Spleen (tissue), 11 donors: ENCODE measurements around the gene DCAF5. TPM values are rescaled to one million over a fixed set of nuclear protein-coding genes. Genes with fewer than 3 reads are reported as not detected.

Experiments
- DNase-seq: peaks from one replicate; pipeline ENCODE4 v3.0.0-alpha.2; 2020
- H3K27ac ChIP-seq, 8 donors: fragments of 200-600 bp; sonication (generic) in 7 of 8; 1 replicate in 4 of 8; 2 replicates in 4 of 8; pipeline versions ENCODE4 v1.5.0 to v1.8.0; 2016 to 2021; ENCODE audit warnings: inconsistent platforms in 4 of 8, mild to moderate bottlenecking in 4 of 8, moderate library complexity in 1 of 8
- H3K27me3 ChIP-seq, 7 donors: fragments of 200-600 bp; sonication (generic) in 6 of 7; replicated peaks in 1 of 7; 1 replicate in 4 of 7; 2 replicates in 3 of 7; pipeline versions ENCODE4 v1.5.0 to v1.8.0; 2016 to 2021; ENCODE audit warnings: inconsistent platforms in 3 of 7, mild to moderate bottlenecking in 1 of 7
- H3K36me3 ChIP-seq, 6 donors: fragments of 200-600 bp; sonication (generic) in 5 of 6; 1 replicate in 4 of 6; 2 replicates in 2 of 6; pipeline versions ENCODE4 v1.5.0 to v1.8.0; 2016 to 2021; ENCODE audit warnings: inconsistent platforms in 2 of 6
- H3K4me1 ChIP-seq, 6 donors: fragments of 200-600 bp; sonication (generic) in 5 of 6; 1 replicate in 3 of 6; 2 replicates in 3 of 6; pipeline versions ENCODE4 v1.5.0 to v1.8.0; 2016 to 2021; ENCODE audit warnings: inconsistent platforms in 3 of 6
- H3K4me3 ChIP-seq, 8 donors: fragments of 200-600 bp; sonication (generic) in 7 of 8; 1 replicate in 4 of 8; 2 replicates in 4 of 8; pipeline versions ENCODE4 v1.5.0 to v1.8.0; 2016 to 2021; ENCODE audit warnings: inconsistent platforms in 4 of 8, mild to moderate bottlenecking in 4 of 8, moderate library complexity in 2 of 8
- H3K9me3 ChIP-seq, 8 donors: fragments of 200-600 bp; sonication (generic) in 7 of 8; 1 replicate in 4 of 8; 2 replicates in 4 of 8; pipeline versions ENCODE4 v1.5.0 to v1.8.0; 2016 to 2021; ENCODE audit warnings: inconsistent platforms in 4 of 8
- CTCF ChIP-seq, 11 experiments: fragments of 200-600 bp in 7 of 11; fragments of 450-650 bp in 4 of 11; sonication (generic) in 4 of 11; IDR thresholded peaks in 8 of 11; conservative IDR thresholded peaks in 3 of 11; 1 replicate in 7 of 11; 2 replicates in 4 of 11; pipeline versions ENCODE4 v1.4.0 to v1.8.0; 2016 to 2021; ENCODE audit warnings: antibody characterized with exemption in 11 of 11, inconsistent platforms in 4 of 11, mild to moderate bottlenecking in 1 of 11
- POLR2A ChIP-seq, 3 donors: fragments of 450-650 bp; IDR thresholded peaks; one replicate each; pipeline ENCODE4 v1.5.1; 2017; ENCODE audit warnings: antibody characterized with exemption in 3 of 3, mild to moderate bottlenecking in 1 of 3
- POLR2AphosphoS5 ChIP-seq, 3 donors: sonication (generic); formaldehyde crosslinking; IDR thresholded peaks; one replicate each; pipeline ENCODE4 v1.5.1; 2017; ENCODE audit warnings: antibody characterized with exemption in 3 of 3
- WGBS, 5 donors: extraction: QIAGEN DNeasy Blood & Tissue Kit in 3 of 5; methylation state at CpG; one replicate each; pipeline versions ENCODE4 v1.1.5 to v1.1.7; 2013 to 2018; 5-methylcytosine and 5-hydroxymethylcytosine counted together
- intact Hi-C: fragments of 100-400 bp; cut with DNase I; formaldehyde crosslinking; loops from one replicate; pipeline ENCODE4 v1.15.0; 2023; ENCODE audit warnings: low total_unique reads
- polyA plus RNA-seq, 3 donors: library from polyadenylated mRNA; stranded (reverse); fragments of 200-250 nt; gene quantifications; one replicate each; pipeline ENCODE4 v1.2.1, GENCODE V29; 2013
- total RNA-seq, 7 donors: library from RNA; depleted of rRNA in 3 of 7; stranded (reverse); fragments of >200 nt in 3 of 7; fragmentation: NEBNext Ultra II Directional in 4 of 7; extraction: Animal tissue kit (Norgen Biotek cat#: 25700) in 4 of 7; gene quantifications; one replicate each; pipeline versions ENCODE4 v1.1.0 to v1.2.1, GENCODE V29; 2016 to 2021
- donor health status: healthy with polysubstance abuse.
- donor health status: DM: no; HTN: no; CAD: no; lungs with moderate emphysema.
- donor health status: DM: no; HTN: no; CAD: no.
- donor health status: Bipolar disorder and iron deficiency.
- donor health status: healthy.
- donor health status: DM: no; HTN: no; CAD: no.
- donor health status: DM: yes; HTN: yes; CAD: no.

Gene DCAF5
- total and polyA plus RNA-seq, 10 donors: 10.3 to 60.6 (median 44.1) TPM

GRCh38 chr14:69090187-69090789, 62.6 kb downstream of the DCAF5 start:
- Histone ChIP-seq H3K27ac (no peak overlapping the region), H3K9me3 (no peaks in the 10 kb centered on the region), H3K4me3 (no peak overlapping the region), H3K27me3 (no peaks in the 10 kb centered on the region), H3K36me3 (peaks cover 0 to 92% (median 36%) of the 10 kb centered on the region in 6 donors), H3K4me1 (peaks cover 0 to 24% (median 5%) of the 10 kb centered on the region in 6 donors)
- no peak for DNase-seq
- intact Hi-C loops: no loop called here
- TF ChIP-seq POLR2A (IDR thresholded peaks at IDR 0.05) (no peak), POLR2AphosphoS5 (IDR thresholded peaks at IDR 0.05) (no peak), CTCF (IDR thresholded peaks at IDR 0.05 in 8 of 11, conservative IDR thresholded peaks at IDR 0.05 in 3 of 11) (peak in 9 of 11 experiments; percentile 32 to 73 (median 54))
- WGBS, 5 donors: 86 to 93% (median 91%) methylated on average over 4 of the region's 4 CpGs

GRCh38 chr14:69089046-69089445, 63.9 kb downstream of the DCAF5 start:
- DNase-seq: no peak
- no peaks in the 10 kb centered on the region for H3K9me3 ChIP-seq
- 85 to 89% (median 88%) methylated on average over 1 of the region's 1 CpG for WGBS, 5 donors
- peaks cover 0 to 96% (median 46%) of the 10 kb centered on the region in 6 donors for H3K36me3 ChIP-seq
- H3K4me3 ChIP-seq: no peak overlapping the region
- intact Hi-C loops: no loop called here
- no peaks in the 10 kb centered on the region for H3K27me3 ChIP-seq
- no peak overlapping the region for H3K27ac ChIP-seq
- H3K4me1 ChIP-seq: peaks cover 0 to 24% (median 5%) of the 10 kb centered on the region in 6 donors
- no peak for TF ChIP-seq POLR2A (IDR thresholded peaks at IDR 0.05)
- no peak for TF ChIP-seq POLR2AphosphoS5 (IDR thresholded peaks at IDR 0.05)
- TF ChIP-seq CTCF (IDR thresholded peaks at IDR 0.05 in 8 of 11, conservative IDR thresholded peaks at IDR 0.05 in 3 of 11): no peak

GRCh38 chr14:69088586-69088985, 64.3 kb downstream of the DCAF5 start:
- no peak overlapping the region for H3K4me3 ChIP-seq
- no peaks in the 10 kb centered on the region for H3K27me3 ChIP-seq
- H3K9me3 ChIP-seq: no peaks in the 10 kb centered on the region
- H3K4me1 ChIP-seq: peaks cover 0 to 24% (median 4%) of the 10 kb centered on the region in 6 donors
- no peak for DNase-seq
- H3K36me3 ChIP-seq: peaks cover 0 to 96% (median 51%) of the 10 kb centered on the region in 6 donors
- intact Hi-C loops: no loop called here
- 84 to 94% (median 91%) methylated on average over 1 of the region's 1 CpG for WGBS, 5 donors
- no peak overlapping the region for H3K27ac ChIP-seq
- no peak for TF ChIP-seq POLR2AphosphoS5 (IDR thresholded peaks at IDR 0.05)

- TF ChIP-seq POLR2AphosphoS5 (IDR thresholded peaks at IDR 0.05) (no peak), POLR2A (IDR thresholded peaks at IDR 0.05) (no peak), CTCF (IDR thresholded peaks at IDR 0.05 in 8 of 11, conservative IDR thresholded peaks at IDR 0.05 in 3 of 11) (no peak)
- Histone ChIP-seq H3K9me3 (no peaks in the 10 kb centered on the region), H3K4me1 (peaks cover 0 to 24% (median 1%) of the 10 kb centered on the region in 6 donors), H3K27ac (no peak overlapping the region), H3K4me3 (no peak overlapping the region), H3K36me3 (peaks cover 0 to 100% (median 54%) of the 10 kb centered on the region in 6 donors), H3K27me3 (no peaks in the 10 kb centered on the region)
- no peak for DNase-seq
- intact Hi-C loops: no loop called here
- WGBS, 5 donors: 93 to 98% (median 95%) methylated on average over 3 of the region's 3 CpGs
Measured at GRCh38 chr14:69087061-69087461, 65.9 kb downstream of the DCAF5 start.
